ENCODE measurements around the gene DNLZ.

DNLZ gene

DNA sequence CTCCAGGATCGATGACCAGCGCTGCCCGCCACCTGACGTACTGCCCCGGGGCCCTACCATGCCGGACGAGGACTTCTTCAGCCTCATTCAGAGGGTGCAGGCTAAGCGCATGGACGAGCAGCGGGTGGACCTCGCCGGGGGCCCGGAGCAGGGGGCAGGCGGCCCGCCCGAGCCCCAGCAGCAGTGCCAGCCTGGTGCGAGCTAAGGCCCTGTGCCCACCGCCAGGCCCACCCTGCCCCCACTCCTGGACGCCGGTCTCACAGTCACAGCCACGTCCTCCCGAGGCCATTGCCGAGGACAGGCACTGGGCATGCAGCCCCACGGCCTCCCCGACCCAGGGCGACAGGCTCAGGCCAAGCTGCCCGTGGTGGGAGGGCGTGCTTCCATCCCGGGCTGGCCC, 5.5 kb downstream of the DNLZ start:
- no peak for DNase-seq

GRCh38 chr9:136357202-136357725, 6.3 kb downstream of the DNLZ start:
- DNase-seq: no peak

DNA sequence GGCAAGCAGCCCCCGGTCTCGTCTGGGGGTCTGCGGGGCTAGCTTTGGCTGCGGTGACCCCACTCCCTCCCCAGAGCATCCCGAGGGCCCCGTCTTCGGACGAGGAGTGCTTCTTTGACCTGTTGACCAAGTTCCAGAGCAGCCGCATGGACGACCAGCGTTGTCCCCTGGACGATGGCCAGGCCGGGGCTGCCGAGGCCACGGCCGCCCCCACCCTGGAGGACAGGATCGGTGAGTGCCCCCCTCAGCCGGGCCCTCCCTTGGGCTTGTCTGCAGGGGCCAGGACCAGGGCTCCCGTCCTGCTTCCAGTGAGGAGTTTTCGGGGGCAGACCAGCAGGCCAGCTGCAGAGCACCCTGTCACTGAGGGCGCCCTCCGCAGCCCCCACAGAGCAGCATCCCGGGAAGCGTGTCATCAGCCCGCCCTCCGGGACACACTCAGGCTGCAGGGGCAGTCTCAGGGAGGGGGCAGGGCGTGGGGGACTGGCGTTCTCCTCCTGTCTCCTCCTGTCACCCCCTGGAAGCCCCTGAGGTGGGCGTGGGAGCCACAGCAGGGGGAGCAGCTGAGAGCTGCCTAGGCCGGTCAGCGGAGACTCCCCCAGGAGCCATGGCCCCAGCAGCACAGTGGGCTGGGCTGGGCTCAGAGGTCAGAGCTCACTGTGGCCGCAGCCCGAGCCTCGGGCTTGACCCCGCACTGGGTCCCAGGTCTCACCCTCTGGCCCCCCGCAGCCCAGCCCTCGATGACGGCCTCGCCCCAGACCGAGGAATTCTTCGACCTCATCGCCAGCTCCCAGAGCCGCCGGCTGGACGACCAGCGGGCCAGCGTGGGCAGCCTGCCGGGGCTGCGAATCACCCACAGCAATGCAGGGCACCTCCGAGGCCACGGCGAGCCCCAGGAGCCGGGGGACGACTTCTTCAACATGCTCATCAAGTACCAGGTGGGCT, 7.7 kb downstream of the DNLZ start:
- no peak for DNase-seq

DNA sequence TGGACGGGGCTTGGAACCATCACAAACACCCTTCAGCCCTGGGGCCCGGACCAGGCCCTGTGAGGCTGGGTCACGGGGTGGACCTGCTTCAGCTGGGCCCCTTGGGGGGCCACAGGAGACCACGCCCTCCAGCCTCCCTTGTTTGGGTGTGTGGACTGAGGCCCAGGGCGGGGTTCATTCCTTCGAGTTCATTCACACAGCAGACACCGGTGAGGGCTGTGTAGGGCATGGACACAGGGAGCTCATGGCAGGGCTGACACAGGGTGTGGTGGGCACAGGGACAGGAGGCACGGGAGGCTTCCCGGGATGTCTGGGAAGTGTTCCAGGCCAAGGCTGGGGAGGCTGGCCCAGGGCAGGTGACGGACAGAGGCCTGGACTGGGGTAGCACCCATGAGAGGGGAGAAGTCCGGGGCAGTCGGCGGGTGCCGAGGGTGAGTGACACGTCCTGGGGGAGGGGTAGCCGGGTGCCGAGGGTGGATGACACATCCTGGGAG, 8.9 kb downstream of the DNLZ start:
- no peak for DNase-seq

DNA sequence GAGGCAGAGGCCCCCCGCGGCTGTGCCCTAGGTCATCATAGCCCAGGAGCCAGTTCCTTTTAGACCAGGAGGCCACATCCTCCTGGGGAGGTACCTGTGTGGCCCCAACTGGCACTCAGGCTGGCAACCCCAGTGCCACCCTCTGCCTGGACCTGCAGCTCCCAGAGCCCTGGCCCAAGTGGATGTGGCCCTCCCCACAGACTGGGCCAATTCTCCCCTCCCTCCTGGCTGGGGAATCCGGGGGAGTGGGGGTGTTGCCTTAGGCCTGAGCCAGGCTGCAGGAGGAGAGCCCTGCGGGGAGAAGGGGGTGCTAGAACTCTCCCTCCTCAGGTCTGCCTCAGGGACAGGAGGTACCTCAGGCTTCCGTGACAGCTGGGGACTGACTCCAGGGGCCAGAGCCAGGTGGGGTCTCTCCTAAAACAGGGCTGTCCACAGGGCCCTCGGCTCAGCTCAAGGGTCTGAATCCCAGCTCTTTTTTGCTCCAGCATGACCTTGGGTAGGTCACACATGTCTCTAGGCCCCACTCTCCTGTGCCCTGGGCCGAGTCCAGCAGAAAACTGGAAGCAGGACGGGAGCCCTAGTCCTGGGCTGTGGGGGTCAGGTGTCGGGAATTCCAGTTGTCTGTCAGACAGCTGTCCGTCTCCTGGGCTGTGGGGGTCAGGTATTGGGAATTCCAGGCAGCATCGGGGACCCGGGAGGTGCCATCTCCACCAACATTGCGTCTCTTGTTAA, 9.6 kb downstream of the DNLZ start:
- no peak for DNase-seq

DNA sequence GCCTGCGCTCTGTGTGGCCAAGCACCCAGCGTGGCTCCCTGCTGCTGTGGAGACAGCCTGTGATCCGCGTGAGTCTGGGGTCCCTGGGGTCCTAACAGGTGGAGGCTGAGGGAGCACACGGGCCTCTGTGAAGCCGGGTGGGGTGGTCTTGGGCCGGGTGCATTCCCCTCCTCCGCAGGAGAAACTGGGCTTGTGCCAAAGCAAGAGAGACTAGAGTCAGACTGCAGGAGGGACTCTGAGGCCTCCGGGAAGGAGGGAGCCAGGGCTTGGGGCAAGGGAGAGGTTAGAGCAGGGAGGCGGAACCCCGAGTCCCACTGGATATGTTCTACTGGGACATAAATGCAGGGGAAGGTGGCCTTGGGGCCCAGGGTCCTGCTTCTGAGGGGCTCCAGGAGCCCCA, 10.5 kb downstream of the DNLZ start:
- no peak for DNase-seq

DNA sequence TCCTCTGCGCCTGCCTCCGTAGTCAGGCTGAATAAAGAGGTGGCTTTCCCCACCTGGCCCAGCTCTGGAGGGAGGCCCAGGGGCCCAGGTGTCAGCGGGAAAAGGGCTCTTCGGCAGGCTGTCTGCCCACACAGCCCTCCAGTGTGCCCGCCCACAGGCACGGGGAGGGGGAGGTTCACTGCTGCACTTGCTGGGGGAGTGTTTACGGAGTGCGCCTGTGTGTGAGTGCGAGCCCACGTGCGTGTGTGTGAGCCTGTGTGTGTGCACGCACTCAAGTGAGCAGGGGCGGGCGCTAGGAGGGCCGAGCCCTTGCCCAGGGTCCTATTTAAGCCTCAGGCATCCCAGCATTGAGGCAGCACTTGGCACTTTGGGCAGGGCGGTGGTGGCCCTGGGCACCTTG, 10.9 kb downstream of the DNLZ start:
- DNase-seq: no peak

DNA sequence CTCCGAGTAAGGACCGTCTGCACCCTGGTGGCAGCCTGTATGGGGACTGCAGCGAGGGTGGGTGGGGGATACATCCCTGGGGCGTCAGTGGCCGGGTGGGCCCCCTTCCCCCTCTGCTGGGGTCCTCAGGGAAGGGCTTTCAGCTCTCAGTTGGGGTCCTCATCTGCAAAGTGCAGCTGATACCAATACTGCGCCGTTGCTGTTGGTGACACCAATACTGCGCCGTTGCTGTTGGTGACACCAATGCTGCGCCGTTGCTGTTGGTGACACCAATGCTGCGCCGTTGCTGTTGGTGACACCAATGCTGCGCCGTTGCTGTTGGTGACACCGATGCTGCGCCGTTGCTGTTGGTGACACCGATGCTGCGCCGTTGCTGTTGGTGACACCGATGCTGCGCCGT, 11.7 kb downstream of the DNLZ start:
- peak; percentile 22 for DNase-seq

- DNase-seq: no peak
Observed at GRCh38 chr9:136351252-136351800, 12.2 kb downstream of the DNLZ start.

GRCh38 chr9:136349546-136349945, 14.0 kb downstream of the DNLZ start:
- DNase-seq: no peak

DNA sequence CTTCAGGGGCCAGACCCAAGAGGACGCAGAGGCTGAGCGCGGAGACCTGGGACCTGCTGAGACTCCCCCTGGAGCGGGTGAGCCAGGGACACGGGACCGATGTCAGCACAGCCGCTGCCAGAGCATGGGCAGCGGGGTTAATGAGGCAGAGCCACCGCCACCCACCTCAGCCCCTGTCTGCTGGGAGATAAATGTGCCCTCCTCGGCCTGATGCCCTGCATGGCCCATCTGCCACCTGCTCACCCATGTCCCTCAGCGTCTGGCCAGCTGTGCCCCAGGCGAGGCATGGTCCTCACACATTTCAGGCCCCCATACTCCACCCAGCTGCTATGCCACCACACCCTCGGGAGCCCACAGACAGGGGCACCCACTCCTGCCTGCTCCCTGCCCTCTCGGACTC, 14.9 kb downstream of the DNLZ start:
- no peak for DNase-seq

- DNase-seq: no peak
Observed at GRCh38 chr9:136347472-136348256, 15.9 kb downstream of the DNLZ start.

GRCh38 chr9:136346927-136347465, 16.5 kb downstream of the DNLZ start:
- DNase-seq: no peak

DNA sequence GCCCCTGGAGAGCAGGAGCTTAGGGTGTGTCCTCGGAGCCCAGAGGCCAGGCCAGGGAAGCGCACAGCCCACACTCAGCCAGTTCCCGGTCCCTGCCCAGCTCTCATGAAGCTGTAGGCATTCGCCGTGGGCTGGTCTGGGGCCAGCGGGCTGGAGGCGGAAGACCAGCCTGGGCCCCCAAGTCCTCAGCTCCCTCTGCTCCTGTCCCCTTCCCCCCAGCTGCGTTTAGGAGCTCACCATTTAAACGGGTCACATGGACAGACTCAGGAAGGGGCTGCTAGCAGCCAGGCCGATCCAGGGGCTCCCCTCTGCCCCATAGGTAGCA, 17.4 kb downstream of the DNLZ start:
- DNase-seq: no peak

- DNase-seq: no peak
Observed at GRCh38 chr9:136345281-136346156, 18.0 kb downstream of the DNLZ start.

GRCh38 chr9:136344544-136345280, 18.8 kb downstream of the DNLZ start:
- DNase-seq: no peak

DNA sequence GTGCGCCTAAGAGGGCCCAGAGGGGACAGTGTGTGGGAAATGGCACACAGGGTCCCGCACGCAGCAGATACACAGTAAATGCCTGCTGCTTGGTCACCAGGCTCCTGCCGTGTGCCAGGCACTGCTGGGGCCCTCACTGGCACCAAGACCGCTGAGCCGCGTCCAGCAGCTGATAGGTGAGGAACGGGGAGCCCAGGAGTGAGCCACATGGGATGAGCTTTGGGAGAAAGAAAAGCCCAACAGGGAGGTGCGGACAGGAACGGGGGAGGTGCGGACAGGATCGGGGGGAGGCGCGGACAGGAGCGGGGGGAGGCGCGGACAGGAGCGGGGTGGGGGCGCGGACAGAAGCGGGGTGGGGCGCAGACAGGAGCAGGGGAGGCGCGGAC, 19.7 kb downstream of the DNLZ start:
- DNase-seq: no peak

GRCh38 chr9:136343121-136343883, 20.2 kb downstream of the DNLZ start:
- no peak for DNase-seq

GRCh38 chr9:136342181-136343120, 21.1 kb downstream of the DNLZ start:
- no peak for DNase-seq

All from NCI-H2081 treated with DMSO at 0.1 percent for 48 hours (cell line).